GM18867 (cell line): ENCODE measurements around the gene PHF24.
A peak's percentile ranks its signal among the peaks of the same experiment; 100 is the strongest.

ENCODE experiments used
- ATAC-seq: cut with Tn5 transposase; IDR thresholded peaks from one replicate; pipeline ENCODE4 v1.9.1; 2021; ENCODE audit warnings: mild to moderate bottlenecking, moderate library complexity; ENCODE audit not compliant: unreplicated experiment

Gene PHF24

DNA sequence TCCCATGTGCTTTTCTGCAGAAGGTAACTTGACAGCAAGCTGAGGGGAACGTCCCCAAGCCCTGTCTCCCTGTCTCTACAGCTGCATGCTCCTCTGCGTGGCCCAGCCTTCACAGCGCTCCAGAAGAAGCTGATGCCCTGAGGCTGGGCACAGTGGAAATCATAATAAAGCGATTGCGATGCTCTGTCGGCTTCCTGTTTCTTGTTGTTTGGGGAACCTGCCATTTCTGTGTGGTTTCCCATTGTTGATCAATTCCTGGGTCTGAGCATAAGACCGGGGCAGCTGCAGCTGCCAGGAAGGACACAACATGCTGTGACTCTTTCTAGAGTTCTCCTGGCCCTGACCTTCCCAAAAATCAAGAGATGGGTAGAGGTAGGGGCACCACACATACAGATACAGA is 24.3 kb downstream of the PHF24 start:
- ATAC-seq = no peak

DNA sequence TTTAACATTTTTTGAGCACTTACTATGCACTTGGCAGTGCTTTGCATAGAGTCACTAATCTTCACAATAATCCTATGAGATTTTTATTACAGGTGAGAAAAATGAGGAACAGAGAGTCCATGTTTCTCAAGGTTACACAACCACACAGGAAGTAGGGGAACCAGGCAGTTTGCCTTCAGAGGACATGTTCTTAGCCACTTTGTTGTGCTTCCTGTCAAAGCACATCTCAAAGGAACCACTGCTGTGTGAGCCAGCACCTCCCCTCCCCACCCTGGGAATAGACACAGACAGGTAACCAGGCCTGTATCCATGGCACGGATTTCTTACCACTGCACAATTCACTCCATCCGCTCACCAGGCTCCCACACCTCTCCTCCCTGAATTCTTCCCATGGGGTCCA is 25.1 kb downstream of the PHF24 start:
- ATAC-seq = peak; percentile 42

DNA sequence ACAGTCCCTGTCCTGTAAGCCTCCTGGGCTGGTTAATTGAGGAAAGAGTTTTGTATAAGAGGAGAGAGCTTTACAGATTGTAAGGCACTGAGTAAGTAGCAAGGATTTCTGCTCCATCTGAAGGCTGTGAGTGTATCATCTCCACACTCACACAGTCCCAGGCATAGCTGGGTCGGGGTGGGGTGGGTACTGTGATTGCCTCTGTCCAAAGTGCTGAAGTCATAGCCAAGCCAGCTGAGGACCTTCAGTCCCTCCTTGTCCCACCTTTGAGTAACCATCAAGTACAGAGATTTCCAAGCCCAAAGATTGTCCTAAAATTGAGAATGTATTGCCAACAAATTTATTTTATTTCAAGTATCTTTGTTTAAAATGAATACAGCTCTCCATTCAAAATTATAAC is 26.0 kb downstream of the PHF24 start:
- ATAC-seq = no peak

DNA sequence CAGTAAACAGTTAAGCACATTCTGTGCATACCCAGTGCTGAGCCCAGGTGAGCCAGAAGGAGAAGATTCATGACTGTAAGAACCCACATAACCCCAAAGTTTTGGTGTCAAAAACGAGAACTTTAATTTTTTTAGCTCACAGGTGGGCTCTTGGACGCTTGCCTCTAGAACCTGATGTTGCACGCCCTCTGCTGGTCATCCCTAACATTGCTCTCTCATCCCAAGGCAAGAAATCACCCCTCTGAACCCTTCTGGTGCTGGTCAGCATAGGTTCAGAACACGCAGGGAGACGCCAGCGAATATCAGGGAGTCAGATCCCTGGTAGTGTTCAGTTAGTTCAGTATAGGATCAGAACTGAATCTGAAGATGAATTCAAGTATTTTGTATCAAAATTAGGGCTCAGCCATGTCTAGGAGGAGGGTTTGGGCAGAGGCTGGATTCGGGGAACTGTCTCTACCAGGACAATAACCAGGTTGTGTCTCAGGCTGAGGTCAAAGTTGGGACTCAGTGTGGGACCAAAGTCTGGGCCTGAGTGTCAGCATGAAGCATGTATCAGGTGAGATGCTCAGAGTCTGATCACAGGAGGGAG is 27.3 kb downstream of the PHF24 start:
- no peak for ATAC-seq

DNA sequence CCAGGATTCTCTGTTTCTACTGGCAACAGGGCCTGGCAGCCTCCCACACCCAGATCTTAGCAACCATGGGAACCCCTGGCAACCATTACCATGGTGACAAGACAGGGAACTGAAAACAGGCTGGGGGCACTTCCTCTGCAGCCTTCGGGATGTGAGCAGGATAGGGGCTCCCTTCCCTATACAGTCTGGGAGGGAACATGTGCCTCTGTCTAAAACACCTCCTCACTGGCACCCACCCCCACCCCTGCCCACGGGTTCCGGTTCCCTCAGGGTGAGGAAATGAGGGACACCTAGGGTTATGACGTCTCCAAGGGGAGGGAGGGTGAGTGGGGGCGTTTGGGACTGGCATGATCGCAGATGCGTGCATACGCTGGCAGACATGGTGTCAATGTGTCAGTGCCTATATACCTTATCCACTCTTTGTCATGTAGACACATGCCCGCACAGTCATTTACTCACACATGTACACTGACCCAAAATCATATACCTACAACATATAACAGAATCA is 28.5 kb downstream of the PHF24 start:
- no peak for ATAC-seq

DNA sequence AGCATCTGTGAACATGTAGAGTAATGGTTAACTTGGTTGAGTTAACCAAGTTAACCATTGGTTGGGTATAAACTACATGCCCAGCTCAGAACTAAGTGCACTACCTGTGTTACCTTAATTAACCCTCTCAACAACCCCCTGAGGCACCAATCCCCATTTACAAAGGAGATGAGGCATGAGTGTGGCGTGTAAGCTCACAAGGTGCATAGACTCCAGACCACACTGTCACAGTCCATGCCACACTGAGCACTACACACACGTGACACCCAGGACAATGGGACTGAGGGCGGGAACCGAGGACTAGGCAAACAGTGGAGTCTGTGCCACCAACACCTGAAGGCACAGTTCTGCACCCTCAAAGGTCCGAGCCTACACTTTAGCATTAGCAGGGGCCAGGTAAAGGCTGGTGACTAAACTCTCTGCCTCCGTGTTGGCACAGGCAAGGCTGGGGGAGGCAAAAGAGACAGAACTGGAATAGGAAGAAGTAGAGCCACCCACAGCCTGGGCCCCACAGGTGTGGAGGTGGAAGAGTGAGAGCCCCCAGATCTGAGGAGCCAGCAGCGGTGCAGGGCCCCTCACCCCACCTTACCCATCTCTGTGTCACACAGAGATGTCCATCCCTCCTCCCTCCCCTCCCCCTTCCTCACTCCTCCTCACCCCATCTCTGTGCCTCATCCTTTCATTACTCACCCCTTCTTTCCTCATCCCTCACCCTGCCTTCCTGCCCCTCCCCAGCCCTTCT is 29.2 kb downstream of the PHF24 start:
- ATAC-seq = no peak

DNA sequence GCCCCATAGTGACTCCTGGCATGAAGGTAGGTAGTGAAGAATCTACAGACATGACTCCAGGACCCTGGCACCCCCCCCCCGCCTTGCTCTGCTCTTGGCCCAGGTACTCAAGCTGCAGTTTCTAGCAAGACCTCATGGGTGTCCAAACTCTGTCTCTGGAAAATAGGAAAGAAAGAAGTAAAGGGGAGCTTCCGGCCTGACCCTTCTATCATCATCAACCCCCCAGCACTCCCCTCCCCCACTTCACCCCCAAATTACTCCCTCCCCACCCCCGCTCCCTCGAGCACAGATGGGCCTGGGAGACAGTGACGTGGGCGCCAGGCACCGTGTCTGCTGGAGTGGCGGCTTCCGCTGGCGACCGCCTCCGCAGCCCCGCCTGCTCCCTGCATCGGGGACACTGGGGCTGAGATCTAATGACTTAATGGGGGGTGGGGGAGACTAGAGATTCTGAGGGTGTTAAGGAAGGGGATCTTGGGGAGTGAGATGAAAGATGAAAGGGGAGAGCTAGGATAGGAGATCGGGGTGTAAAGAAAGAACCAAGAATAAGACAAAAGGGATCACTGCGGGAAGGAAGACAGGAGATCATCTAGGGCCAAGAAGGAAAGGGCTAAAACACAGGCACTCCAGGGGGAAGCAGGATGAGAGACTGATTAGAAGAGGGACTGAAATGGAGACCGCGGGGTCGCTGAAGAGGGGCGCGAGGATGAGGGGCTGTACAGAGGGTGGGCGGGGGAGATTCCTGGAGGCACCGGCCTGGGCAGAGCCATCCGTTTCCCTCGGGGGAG is 30.3 kb downstream of the PHF24 start:
- no peak for ATAC-seq

DNA sequence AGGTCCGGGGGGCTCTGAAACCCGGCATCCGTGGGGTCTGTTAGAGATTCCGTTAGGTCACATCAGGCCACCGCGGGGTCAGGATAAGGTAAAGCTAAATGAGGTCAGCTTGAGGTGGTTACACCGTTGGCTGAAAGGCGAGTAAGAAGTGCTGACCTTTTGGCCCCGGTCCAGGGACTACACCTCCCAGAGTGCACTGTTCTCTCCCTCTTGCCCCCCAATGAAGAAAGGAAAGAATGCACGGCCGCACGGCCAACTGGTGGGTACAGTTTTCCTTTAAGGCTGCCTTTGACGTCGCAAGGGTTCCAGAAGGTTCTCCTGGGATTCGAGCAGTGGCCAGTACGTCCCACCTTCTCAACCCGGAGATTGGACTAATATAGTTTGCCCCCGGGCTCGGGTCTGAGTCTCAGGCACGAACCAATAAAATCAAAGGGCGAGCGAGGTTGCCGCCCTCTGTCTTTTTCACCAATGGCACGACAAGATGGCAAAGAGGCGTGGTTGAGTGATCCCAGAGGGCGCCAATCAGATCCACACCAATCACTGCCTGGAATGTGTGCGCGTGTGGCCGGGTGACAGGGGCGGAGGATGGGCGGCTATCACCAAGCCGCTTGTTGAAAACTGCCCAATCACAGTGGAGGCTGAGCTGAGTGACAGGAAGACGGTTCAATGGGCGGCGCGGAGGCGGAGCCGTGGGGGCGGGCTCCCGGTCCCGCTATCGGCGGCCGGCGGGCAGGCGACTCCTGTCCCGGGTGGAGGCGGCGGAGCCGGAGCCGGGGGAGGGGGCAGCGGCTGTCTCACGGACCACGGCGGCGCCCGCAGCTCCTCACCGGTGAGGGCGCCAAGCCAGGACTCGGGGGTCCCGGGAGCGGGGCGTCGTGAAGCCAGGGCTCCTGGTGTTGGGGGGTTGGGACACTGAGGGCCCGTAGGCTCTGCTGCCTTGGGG is 31.2 kb downstream of the PHF24 start, which contains the start of gene DNAJB5:
DNAJB5 (plus strand) TSS at position 743 of the 943 bp plus-strand sequence. CDS start 886 bp downstream, outside the sequence.
- peak; percentile 92 for ATAC-seq

DNA sequence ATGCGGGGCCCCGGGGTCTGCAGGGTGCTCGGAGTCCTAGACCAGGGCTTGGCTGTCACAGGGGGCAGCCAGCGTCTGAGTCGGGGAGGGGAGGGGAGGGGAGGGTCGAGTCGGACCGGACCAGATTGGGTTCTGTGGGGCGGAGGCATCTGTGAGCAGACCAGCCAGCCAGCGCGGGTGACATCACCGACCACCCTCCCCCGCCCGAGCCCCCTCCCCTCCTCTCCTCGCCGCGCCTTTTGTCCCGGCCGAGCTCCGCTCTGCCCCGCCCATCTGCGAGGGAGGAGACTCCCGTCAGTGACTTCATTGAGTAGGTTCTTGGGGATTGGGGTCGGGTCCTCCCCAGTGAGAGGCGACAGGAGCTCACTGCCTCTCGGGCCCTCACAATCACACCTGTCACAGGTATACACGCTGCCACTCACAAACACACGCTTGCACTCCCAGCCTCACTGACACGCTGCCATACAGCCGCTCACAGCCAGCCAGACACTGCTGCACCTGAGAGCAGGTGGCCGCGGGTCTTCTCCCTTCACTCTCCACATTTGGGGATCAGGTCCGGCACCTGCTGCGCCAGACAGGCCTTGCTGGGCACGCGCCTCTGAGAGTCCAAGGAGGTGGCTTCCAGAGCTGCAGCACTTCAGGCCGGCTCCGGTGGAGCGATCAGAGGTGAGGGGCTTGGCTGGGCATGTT is 32.0 kb downstream of the PHF24 start:
- ATAC-seq = no peak

DNA sequence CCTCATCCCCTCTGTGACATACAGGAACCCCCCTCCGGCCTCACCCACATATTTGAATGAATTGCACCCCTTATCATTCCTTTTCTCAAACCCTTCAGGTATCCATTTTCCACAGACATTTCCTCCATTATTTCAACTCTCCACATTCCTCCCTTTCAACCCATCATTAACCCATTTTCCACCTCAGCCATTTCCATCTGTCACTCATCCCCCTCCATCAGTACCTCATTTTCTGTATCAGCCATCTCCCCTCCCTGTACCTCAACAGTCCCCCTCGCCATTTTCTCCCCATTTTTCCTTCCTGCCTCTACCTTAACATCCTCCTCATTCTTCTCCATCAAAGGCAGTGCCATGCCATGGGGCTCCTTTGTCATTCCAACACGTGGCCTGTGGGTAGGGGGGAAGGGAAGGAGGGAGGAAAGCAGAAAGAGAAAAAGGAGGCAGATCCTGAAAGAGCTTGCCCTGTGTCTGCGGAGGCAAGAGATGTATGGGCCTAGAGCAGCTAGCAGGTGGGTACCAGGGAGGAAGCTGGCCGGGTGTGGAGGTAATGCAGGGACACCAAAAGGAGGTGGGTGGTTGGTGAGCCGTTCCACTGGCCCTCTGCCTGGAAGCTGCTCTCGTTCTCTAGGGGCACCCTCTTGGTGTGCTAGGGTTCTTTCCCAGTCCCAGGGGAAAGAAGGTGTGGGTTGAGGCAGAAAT is 33.0 kb downstream of the PHF24 start:
- no peak for ATAC-seq

DNA sequence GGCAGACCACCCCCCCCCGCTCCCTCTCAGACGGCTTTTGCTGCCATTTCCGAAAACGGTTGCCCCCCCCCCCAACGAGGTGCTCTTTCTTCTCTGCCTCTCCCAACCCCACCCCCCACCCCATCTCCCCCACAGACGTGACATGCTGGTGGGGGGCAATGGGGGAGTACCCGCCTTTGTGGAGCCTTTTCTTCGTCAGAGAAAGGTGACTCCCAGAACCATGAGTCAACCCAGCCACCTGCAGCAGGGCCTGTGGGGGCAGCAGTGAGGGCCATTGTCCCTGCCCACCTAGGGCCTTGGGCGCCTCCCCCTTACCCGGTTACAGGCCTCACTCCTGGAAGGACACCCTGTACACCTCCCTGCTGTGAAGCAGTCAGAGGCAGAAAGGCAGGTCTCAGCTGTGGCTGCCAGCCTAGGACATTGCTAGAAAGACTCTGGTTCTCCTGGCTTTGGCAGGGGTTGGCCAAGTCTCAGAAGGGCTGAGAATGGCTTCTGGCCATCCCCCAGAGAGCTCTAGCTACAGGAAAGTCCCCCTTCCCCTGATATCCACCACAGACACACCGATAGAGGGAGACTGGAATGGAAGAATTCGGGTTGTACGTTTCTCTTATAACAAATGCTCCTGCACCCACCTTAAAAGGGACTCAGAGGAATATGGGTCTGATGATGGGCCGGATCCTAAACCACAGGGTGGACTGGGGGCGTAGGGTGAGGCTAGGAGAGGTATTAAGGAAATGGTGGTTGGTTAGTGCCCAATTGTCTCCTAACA is 33.7 kb downstream of the PHF24 start:
- no peak for ATAC-seq

DNA sequence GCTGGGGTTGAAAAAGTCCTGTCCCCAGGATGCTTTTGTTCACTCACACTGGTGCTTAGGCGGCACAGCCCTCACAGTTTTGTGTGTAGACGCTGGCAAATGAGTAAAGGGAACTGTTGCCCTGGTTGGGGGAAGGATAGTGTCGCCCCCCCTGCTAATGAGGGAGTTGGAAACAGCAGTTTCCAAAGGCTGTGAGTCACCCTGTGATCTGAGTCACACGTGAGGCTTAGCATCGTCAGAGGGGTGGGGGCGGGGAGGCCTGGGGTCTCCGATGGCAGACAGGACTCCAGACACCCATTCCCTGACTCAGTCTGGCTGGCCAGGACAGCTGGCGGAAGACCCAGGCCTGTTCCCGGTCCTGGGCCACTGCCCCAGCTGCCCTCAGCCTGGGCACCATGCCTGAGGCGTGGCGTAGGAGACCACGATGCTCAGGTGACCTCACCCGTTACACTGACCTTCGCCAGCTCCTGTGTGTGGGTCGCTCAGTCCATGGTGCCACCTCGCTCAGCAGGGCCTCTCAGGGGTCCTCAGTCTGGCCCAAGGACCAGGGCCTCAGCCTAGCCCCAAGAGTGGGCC is 34.4 kb downstream of the PHF24 start:
- ATAC-seq = no peak

DNA sequence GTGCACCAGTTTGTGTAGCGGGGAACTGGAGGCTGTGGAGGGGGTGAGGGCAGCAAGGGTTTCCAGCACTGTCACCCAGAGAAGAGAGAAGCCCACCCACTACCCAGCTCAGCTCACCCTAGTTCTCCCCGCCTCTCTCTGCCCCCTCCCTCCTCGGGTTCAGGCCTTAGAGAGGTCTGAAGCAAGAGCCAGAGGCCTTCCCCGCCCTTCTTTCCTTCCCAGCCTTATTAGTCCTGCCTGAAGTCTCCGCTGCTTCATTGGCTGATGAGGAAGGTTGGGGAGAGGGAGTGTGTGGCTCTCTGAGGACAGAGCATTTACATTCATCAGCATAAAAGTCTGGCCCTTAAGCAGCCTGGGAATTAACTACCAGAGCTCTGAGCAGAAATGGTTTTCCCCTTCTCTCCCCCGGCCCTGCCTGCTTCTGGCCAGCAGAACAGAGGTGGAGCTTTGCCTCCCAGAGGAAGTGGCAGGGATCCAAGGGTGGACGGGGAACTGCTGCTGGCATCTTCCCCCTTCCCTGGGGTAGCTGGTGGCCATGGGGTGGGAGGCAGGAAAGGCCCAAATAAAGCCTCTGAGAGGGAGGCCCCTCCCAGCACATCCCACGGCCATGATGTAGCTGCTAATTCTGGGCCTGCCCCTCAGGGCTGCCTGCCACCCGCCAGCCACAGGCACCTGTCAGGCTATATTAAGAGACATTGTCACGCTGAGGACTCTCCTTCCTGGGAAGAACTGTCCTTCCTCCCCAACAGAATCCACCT is 35.6 kb downstream of the PHF24 start:
- no peak for ATAC-seq

DNA sequence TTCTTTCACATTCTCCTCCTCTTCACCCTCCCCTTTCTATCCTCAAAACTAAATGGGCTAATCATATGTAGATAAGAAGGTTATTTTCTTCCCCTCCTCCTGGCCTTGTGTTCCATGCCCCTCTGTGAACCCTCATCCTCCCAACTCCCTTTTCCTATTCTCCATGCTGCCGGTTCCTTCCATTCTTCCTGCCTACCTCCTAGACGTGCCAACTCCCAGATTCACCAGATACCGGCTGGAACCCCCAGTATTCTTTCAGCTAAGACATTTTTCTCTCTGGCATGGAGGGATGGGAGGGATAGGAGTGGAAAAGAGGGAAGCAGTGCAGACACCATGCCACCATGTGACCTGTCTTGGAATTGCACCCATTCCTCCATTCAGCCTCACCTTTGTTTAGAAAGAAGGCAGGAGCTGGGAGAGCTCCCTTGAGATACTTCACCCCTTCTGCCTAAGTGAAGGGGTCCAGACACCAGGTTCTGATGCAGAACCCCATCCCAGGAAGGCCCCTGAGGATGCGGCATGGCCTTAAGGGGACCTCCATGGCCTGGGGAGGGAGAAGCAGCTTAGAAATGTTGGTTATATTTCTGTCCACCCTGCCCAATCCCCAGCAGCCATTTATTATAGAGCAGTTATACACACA is 36.3 kb downstream of the PHF24 start:
- no peak for ATAC-seq

DNA sequence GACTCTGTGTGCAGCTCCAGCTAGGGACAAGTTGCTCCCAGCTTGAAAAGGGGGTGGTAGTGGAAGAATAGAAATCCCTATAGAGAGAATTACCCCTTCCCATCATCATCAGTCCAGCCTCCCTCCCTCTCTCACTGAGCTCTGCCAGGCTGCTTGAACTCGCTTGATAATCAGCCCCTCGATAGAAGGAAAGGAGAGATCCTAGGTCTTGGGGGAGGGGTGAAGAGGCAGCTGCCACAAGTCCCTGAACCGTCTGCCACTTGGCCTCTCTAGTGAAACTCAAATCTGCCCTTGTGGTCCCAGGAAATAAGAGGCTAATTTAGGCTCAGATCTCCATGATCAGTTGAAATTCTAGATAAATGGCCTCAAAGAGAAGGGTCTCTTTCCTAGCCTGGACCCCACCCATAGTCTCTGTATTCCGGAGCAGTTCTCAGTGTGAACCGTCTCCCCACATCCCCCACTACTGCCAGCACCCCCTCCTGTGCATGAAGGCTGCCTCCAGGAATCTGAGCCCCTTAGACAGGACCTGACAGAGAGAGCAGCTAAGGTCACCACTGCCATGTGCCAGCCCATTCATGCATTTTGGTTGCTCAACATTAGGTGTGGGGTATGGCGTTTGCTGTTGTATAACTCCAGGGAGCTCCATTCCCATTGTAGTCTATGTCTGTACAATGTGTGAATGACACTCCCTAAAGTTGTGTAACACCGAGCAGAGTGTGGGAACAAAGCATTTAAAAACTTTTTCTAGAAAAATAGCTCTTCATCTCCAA is 37.0 kb downstream of the PHF24 start:
- no peak for ATAC-seq

DNA sequence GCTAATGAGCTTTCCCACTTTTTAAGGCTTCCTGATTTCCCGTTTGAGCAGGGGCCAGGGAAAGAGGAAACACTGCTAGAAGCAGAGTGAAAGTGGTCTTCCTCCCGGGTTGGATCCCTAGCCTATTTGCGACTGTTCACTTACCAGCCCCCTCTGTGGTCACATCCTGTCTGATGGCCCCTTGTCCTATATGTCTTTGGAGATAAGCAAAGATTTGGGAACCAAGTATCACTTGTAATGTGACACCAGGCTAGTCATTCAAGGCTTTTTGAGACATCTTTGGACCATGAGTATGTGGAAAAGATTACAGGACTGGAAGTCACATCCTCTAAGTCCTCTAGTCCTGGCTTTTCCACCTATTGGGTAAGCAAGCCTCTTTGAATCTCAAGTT is 37.6 kb downstream of the PHF24 start:
- no peak for ATAC-seq
